ENCODE data around the gene RYR2. TPM values are rescaled to one million over a fixed set of nuclear protein-coding genes. Genes with fewer than 3 reads are reported as not detected.

The RYR2 gene
- total and polyA plus RNA-seq, 2 of the 8 experiments (the other 6 are each of a cell fraction or from before 2014, with no cell fraction given): 1.3 to 4.4 TPM

GRCh38 chr1:237342730-237343129, 300.7 kb downstream of the RYR2 start (continued):
- TF ChIP-seq CHD7 (IDR thresholded peaks at IDR 0.05; ENCODE audit: insufficient replicate concordance, low read length) (no peak), TAF1 (IDR thresholded peaks at IDR 0.05; ENCODE audit: low read depth, low read length) (no peak)
